Smooth muscle cell (in vitro differentiated cells): ENCODE results near the gene HHAT. TPM values are rescaled to one million over a fixed set of nuclear protein-coding genes. Genes with fewer than 3 reads are reported as not detected.

Experiments
- DNase-seq: peaks from one replicate; lab custom pipeline; 2025; ENCODE audit not compliant: unreplicated experiment; lab: John Stamatoyannopoulos, UW
- H2AFZ ChIP-seq: fragments of 200-600 bp; sonication (generic); 2 replicates; pipeline ENCODE4 v1.6.0; 2016; ENCODE audit warnings: antibody characterized with exemption, low read depth, mild to moderate bottlenecking
- H3F3A ChIP-seq: fragments of 200-600 bp; sonication (generic); 2 replicates; pipeline ENCODE4 v1.6.0; 2017; ENCODE audit warnings: antibody characterized with exemption, low read depth
- H3K27ac ChIP-seq: fragments of 200-600 bp; sonication (generic); 2 replicates; pipeline ENCODE4 v1.5.1; 2016; ENCODE audit warnings: low read depth, mild to moderate bottlenecking
- H3K27me3 ChIP-seq: fragments of 200-600 bp; sonication (generic); 2 replicates; pipeline ENCODE4 v1.6.1; 2016; ENCODE audit warnings: low read depth, mild to moderate bottlenecking
- H3K36me3 ChIP-seq: fragments of 200-600 bp; sonication (generic); 2 replicates; pipeline ENCODE4 v1.5.1; 2016; ENCODE audit warnings: low read depth
- H3K4me1 ChIP-seq: fragments of 200-600 bp; sonication (generic); 2 replicates; pipeline ENCODE4 v1.5.1; 2016; ENCODE audit warnings: low read depth
- H3K4me2 ChIP-seq: fragments of 200-600 bp; sonication (generic); 2 replicates; pipeline ENCODE4 v1.6.0; 2016; ENCODE audit warnings: mild to moderate bottlenecking
- H3K4me3 ChIP-seq: fragments of 200-600 bp; sonication (generic); 2 replicates; pipeline ENCODE4 v1.5.1; 2016; ENCODE audit warnings: mild to moderate bottlenecking
- H3K79me2 ChIP-seq: fragments of 200-600 bp; sonication (generic); 2 replicates; pipeline ENCODE4 v1.6.0; 2016; ENCODE audit warnings: low read depth, mild to moderate bottlenecking
- H3K9ac ChIP-seq: fragments of 200-600 bp; sonication (generic); 2 replicates; pipeline ENCODE4 v1.6.0; 2016; ENCODE audit warnings: low read depth
- H3K9me3 ChIP-seq: fragments of 200-600 bp; sonication (generic); replicated peaks from 2 replicates; pipeline ENCODE4 v1.5.1; 2016; ENCODE audit warnings: low read depth
- H4K20me1 ChIP-seq: fragments of 200-600 bp; sonication (generic); 2 replicates; pipeline ENCODE4 v1.6.0; 2016; ENCODE audit warnings: low read depth
- CTCF ChIP-seq: fragments of 200-600 bp; sonication (generic); IDR thresholded peaks from 2 replicates; pipeline ENCODE4 v1.5.1; 2017; ENCODE audit warnings: borderline replicate concordance, mild to moderate bottlenecking, antibody characterized with exemption; ENCODE audit not compliant: insufficient read depth, poor library complexity, severe bottlenecking
- WGBS: methylation state at CpG from one replicate; pipeline ENCODE4 v1.1.7; 2016; ENCODE audit warnings: low lambda C conversion rate; 5-methylcytosine and 5-hydroxymethylcytosine counted together
- polyA plus RNA-seq: library from polyadenylated mRNA; unstranded; fragments of >200 nt; fragmentation: Nextera tagmentation; extraction: Ambion mirVana; gene quantifications from 2 replicates; pipeline ENCODE4 v1.2.1, GENCODE V29; 2016
- total RNA-seq: library from RNA; depleted of rRNA; stranded (reverse); fragments of >200 nt; gene quantifications from 2 replicates; pipeline ENCODE4 v1.2.3, GENCODE V29; 2014

HHAT gene
- total and polyA plus RNA-seq, 2 experiments from 2014 or later, result 4.6 to 9.8 TPM

DNA sequence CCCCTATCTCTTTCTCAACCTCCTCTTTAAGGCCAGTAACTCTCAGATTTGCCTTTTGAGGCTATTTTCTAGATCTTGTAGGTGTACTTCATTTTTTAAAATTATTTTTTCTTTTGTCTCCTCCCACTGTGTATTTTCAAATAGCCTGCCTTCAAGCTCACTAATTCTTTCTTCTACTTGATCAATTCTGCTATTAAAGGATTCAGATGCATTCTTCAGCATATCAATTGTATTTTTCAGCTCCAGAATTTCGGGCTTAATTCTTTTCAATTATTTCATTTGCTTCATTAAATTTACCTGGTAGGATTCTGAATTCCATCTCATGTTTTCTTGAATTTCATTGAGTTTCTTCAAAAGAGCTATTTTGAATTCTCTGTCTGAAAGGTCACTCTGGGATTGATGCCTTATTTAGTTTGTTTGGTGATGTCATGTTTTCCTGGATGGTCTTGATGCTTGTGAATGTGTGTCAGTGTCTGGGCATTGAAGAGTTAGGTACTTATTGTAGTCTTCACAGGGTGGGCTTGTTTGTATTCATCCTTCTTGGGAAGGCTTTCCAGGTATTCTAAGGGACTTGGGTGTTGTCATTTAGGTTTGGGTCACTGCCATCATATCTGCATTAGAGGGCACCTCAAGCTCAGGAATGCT is 3.6 kb upstream of the HHAT start:
- Histone ChIP-seq H3K4me2 (no peak overlapping the region), H3K9ac (no peak overlapping the region), H3F3A (peaks cover 17% of the 10 kb centered on the region), H2AFZ (no peak overlapping the region), H3K27me3 (no peaks in the 10 kb centered on the region), H3K4me1 (peaks cover 17% of the 10 kb centered on the region), H3K27ac (no peak overlapping the region), H3K36me3 (no peaks in the 10 kb centered on the region), H3K79me2 (no peaks in the 10 kb centered on the region), H3K4me3 (no peak overlapping the region), H4K20me1 (no peaks in the 10 kb centered on the region), H3K9me3 (no peaks in the 10 kb centered on the region)
- TF ChIP-seq CTCF, result no peak
- no peak for DNase-seq
- 87% methylated on average over 1 of the region's 1 CpG for WGBS

- no peaks in the 10 kb centered on the region for H4K20me1 ChIP-seq
- no peaks in the 10 kb centered on the region for H3K79me2 ChIP-seq
- peaks cover 3% of the 10 kb centered on the region for H3K4me1 ChIP-seq
- H2AFZ ChIP-seq, result peak overlapping the region; percentile 97
- no peaks in the 10 kb centered on the region for H3K9me3 ChIP-seq
- no peaks in the 10 kb centered on the region for H3K36me3 ChIP-seq
- H3K4me3 ChIP-seq, result peak overlapping the region; percentile 85
- H3K27ac ChIP-seq, result peak overlapping the region; percentile 42
- peak overlapping the region; percentile 95 for H3K4me2 ChIP-seq
- H3K27me3 ChIP-seq, result no peaks in the 10 kb centered on the region
- H3K9ac ChIP-seq, result no peak overlapping the region
- TF ChIP-seq CTCF, result no peak
- 29% methylated on average over 19 of the region's 19 CpGs for whole genome bisulfite sequencing
- no peak for DNase-seq
- H3F3A ChIP-seq, result no peaks in the 10 kb centered on the region
These were observed 513 bp upstream of the HHAT start for GRCh38 chr1:210328032-210328745.

GRCh38 chr1:210330279-210330866 is 1.7 kb downstream of the HHAT start:
- no peaks in the 10 kb centered on the region for H3K9me3 ChIP-seq

More at GRCh38 chr1:210330279-210330866, 1.7 kb downstream of the HHAT start:
- Histone ChIP-seq H3K9ac (no peak overlapping the region), H3K27me3 (no peaks in the 10 kb centered on the region), H3K79me2 (no peaks in the 10 kb centered on the region), H3F3A (no peaks in the 10 kb centered on the region), H3K36me3 (no peaks in the 10 kb centered on the region), H3K4me2 (peak overlapping the region; percentile 95), H3K4me3 (no peak overlapping the region), H3K4me1 (peaks cover 3% of the 10 kb centered on the region), H2AFZ (no peak overlapping the region), H4K20me1 (no peaks in the 10 kb centered on the region), H3K27ac (no peak overlapping the region)
- no peak for DNase-seq
- 66% methylated on average over 7 of the region's 7 CpGs for WGBS
- TF ChIP-seq CTCF, result no peak
